Measurements from ENCODE around the gene CFAP43. TPM values are rescaled to one million over a fixed set of nuclear protein-coding genes. Genes with fewer than 3 reads are reported as not detected.

CFAP43 gene
- total and polyA plus RNA-seq, 8 donors, result under 0.01 to 2.0 (median 0.25) TPM; not detected in 3

GRCh38 chr10:104109908-104110662 is 122.1 kb downstream of the CFAP43 start:
- Histone ChIP-seq H3K27me3 (no peaks in the 10 kb centered on the region), H3K36me3 (no peaks in the 10 kb centered on the region), H3K9me3 (no peaks in the 10 kb centered on the region), H3K4me1 (no peaks in the 10 kb centered on the region), H3K4me3 (no peak overlapping the region), H3K27ac (peak overlapping the region in 1 of 5 donors; percentile 20)
- intact Hi-C loops (cut with DNase I; ENCODE audit: low total_unique reads), result no loop called here
- no peak for TF ChIP-seq POLR2A (IDR thresholded peaks at IDR 0.05)
- peak in 1 of 3 donors; percentile 16 for TF ChIP-seq POLR2AphosphoS5 (IDR thresholded peaks at IDR 0.05)
- DNase-seq, result no peak
- WGBS, 5 donors, result 64 to 76% (median 74%) methylated on average over 3 of the region's 3 CpGs

DNA sequence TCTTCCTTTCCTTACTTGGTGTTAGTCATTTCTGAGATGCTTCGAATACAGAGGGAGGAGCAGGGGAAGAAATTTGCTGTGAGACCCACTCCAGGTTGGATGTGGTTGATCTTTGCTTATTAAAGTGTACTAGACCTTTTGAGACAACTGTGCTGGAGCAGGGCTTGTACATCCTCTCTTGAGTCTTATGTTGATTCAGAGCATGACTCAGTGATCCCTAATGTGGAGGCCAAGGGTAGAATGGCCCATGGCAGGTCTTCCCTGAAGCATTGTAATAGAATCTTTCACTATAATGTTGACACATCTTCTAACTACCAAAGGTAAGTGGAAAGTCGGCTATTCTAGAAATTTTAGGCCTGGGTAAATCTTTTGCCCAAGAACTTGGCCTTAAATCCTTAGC is 127.2 kb downstream of the CFAP43 start:
- H3K27me3 ChIP-seq, result no peaks in the 10 kb centered on the region
- DNase-seq, result no peak
- H3K4me1 ChIP-seq, result no peaks in the 10 kb centered on the region
- no peak for TF ChIP-seq POLR2A (IDR thresholded peaks at IDR 0.05)
- no peak for TF ChIP-seq POLR2AphosphoS5 (IDR thresholded peaks at IDR 0.05)
- TF ChIP-seq EP300 (IDR thresholded peaks at IDR 0.05), result no peak
- TF ChIP-seq CTCF (IDR thresholded peaks at IDR 0.05), result no peak
- intact Hi-C loops (cut with DNase I; ENCODE audit: low total_unique reads), result no loop called here
- H3K27ac ChIP-seq, result no peak overlapping the region
- H3K4me3 ChIP-seq, result no peak overlapping the region
- H3K9me3 ChIP-seq, result no peaks in the 10 kb centered on the region
- no peaks in the 10 kb centered on the region for H3K36me3 ChIP-seq
- 91 to 98% (median 94%) methylated on average over 2 of the region's 2 CpGs for WGBS, 5 donors

GRCh38 chr10:104104418-104104817 is 127.7 kb downstream of the CFAP43 start:
- H3K36me3 ChIP-seq, result no peaks in the 10 kb centered on the region
- DNase-seq, result no peak
- no peaks in the 10 kb centered on the region for H3K4me1 ChIP-seq
- H3K27ac ChIP-seq, result no peak overlapping the region
- TF ChIP-seq EP300 (IDR thresholded peaks at IDR 0.05) (no peak), POLR2A (IDR thresholded peaks at IDR 0.05) (no peak), CTCF (IDR thresholded peaks at IDR 0.05) (no peak), POLR2AphosphoS5 (IDR thresholded peaks at IDR 0.05) (no peak)
- intact Hi-C loops (cut with DNase I; ENCODE audit: low total_unique reads), result no loop called here
- no peak overlapping the region for H3K4me3 ChIP-seq
- no peaks in the 10 kb centered on the region for H3K27me3 ChIP-seq
- no peaks in the 10 kb centered on the region for H3K9me3 ChIP-seq
- whole genome bisulfite sequencing, 5 donors, result 0 to 45% (median 0%) methylated on average over 1 of the region's 1 CpG

DNA sequence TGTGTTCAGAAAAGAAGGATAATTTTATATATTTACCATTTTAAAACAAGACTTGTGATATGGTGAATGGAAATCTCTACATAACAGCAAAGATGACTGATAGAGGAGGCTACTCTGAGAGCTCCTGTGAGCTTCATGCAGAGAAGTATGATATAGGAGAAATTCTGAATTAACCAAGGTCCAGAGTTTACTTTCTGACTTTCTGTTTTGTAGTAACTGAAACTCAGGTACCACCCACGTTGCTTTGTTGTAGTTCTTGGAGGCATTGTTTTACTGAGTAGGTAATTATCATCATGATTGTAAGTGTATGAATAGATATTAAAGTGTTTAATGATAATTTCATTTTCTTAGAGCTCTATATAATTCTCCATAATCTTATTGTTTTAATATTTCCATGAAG is 128.2 kb downstream of the CFAP43 start:
- intact Hi-C loops (cut with DNase I; ENCODE audit: low total_unique reads), result no loop called here
- no peak for TF ChIP-seq POLR2AphosphoS5 (IDR thresholded peaks at IDR 0.05)
- no peak for TF ChIP-seq EP300 (IDR thresholded peaks at IDR 0.05)
- TF ChIP-seq CTCF (IDR thresholded peaks at IDR 0.05), result no peak
- no peak for TF ChIP-seq POLR2A (IDR thresholded peaks at IDR 0.05)
- Histone ChIP-seq H3K4me3 (no peak overlapping the region), H3K27ac (no peak overlapping the region), H3K4me1 (no peaks in the 10 kb centered on the region), H3K9me3 (no peaks in the 10 kb centered on the region), H3K27me3 (no peaks in the 10 kb centered on the region), H3K36me3 (no peaks in the 10 kb centered on the region)
- no peak for DNase-seq
- 34 to 53% (median 42%) methylated on average over 1 of the region's 1 CpG for WGBS, 5 donors

- Histone ChIP-seq H3K9me3 (peaks cover 0 to 6% (median 0%) of the 10 kb centered on the region in 4 donors), H3K4me3 (no peak overlapping the region), H3K36me3 (no peaks in the 10 kb centered on the region), H3K27ac (no peak overlapping the region), H3K4me1 (no peaks in the 10 kb centered on the region), H3K27me3 (no peaks in the 10 kb centered on the region)
- DNase-seq, result no peak
- TF ChIP-seq POLR2A (IDR thresholded peaks at IDR 0.05) (no peak), POLR2AphosphoS5 (IDR thresholded peaks at IDR 0.05) (no peak), CTCF (IDR thresholded peaks at IDR 0.05) (no peak), EP300 (IDR thresholded peaks at IDR 0.05) (no peak)
- WGBS, 5 donors, result 26 to 67% (median 52%) methylated on average over 1 of the region's 1 CpG
- intact Hi-C loops (cut with DNase I; ENCODE audit: low total_unique reads), result no loop called here
Measured at GRCh38 chr10:104101902-104102301, 130.3 kb downstream of the CFAP43 start.
